ENCODE data around the gene PCLO. TPM values are rescaled to one million over a fixed set of nuclear protein-coding genes. Genes with fewer than 3 reads are reported as not detected.

The PCLO gene
- total and polyA plus RNA-seq, 9 donors = 0.31 to 3.6 (median 1.4) TPM

- no peaks in the 10 kb centered on the region for H3K4me1 ChIP-seq (ENCODE audit: insufficient read depth)
- intact Hi-C loops (cut with DNase I) = no loop called here
- H3K9me3 ChIP-seq = no peaks in the 10 kb centered on the region
- H3K27ac ChIP-seq = no peak overlapping the region
- no peaks in the 10 kb centered on the region for H3K36me3 ChIP-seq
- DNase-seq = no peak
- TF ChIP-seq EP300 (IDR thresholded peaks at IDR 0.05) (no peak), CTCF (IDR thresholded peaks at IDR 0.05) (no peak), POLR2A (IDR thresholded peaks at IDR 0.05) (no peak)
- WGBS, 3 donors = 93 to 96% (median 93%) methylated on average over 2 of the region's 2 CpGs
- no peaks in the 10 kb centered on the region for H3K27me3 ChIP-seq
- no peak overlapping the region for H3K4me3 ChIP-seq
Measured at GRCh38 chr7:83204715-83205114, 42.0 kb upstream of the PCLO start.

- TF ChIP-seq POLR2A (IDR thresholded peaks at IDR 0.05) (no peak), CTCF (IDR thresholded peaks at IDR 0.05) (no peak), EP300 (IDR thresholded peaks at IDR 0.05) (no peak)
- no peaks in the 10 kb centered on the region for H3K9me3 ChIP-seq
- 89 to 100% (median 98%) methylated on average over 1 of the region's 1 CpG for WGBS, 3 donors
- H3K27me3 ChIP-seq = no peaks in the 10 kb centered on the region
- intact Hi-C loops (cut with DNase I) = no loop called here
- no peak for DNase-seq
- no peak overlapping the region for H3K4me3 ChIP-seq
- H3K4me1 ChIP-seq (ENCODE audit: insufficient read depth) = no peaks in the 10 kb centered on the region
- H3K36me3 ChIP-seq = no peaks in the 10 kb centered on the region
- H3K27ac ChIP-seq = no peak overlapping the region
Measured at GRCh38 chr7:83201355-83201754, 38.7 kb upstream of the PCLO start.

- Histone ChIP-seq H3K27me3 (no peaks in the 10 kb centered on the region), H3K9me3 (no peaks in the 10 kb centered on the region), H3K27ac (no peak overlapping the region), H3K36me3 (no peaks in the 10 kb centered on the region), H3K4me3 (no peak overlapping the region), H3K4me1 (ENCODE audit: insufficient read depth) (no peaks in the 10 kb centered on the region)
- intact Hi-C loops (cut with DNase I) = no loop called here
- TF ChIP-seq EP300 (IDR thresholded peaks at IDR 0.05) = no peak
- TF ChIP-seq POLR2A (IDR thresholded peaks at IDR 0.05) = no peak
- no peak for TF ChIP-seq CTCF (IDR thresholded peaks at IDR 0.05)
- DNase-seq = no peak
Measured at GRCh38 chr7:83190659-83191389, 28.1 kb upstream of the PCLO start.

- H3K36me3 ChIP-seq = no peaks in the 10 kb centered on the region
- 5 to 26% (median 7%) methylated on average over 1 of the region's 1 CpG for WGBS, 3 donors
- intact Hi-C loops (cut with DNase I) = no loop called here
- DNase-seq = no peak
- no peak overlapping the region for H3K27ac ChIP-seq
- TF ChIP-seq EP300 (IDR thresholded peaks at IDR 0.05) = no peak
- no peak for TF ChIP-seq CTCF (IDR thresholded peaks at IDR 0.05)
- TF ChIP-seq POLR2A (IDR thresholded peaks at IDR 0.05) = no peak
- H3K9me3 ChIP-seq = no peaks in the 10 kb centered on the region
- no peaks in the 10 kb centered on the region for H3K27me3 ChIP-seq
- H3K4me1 ChIP-seq (ENCODE audit: insufficient read depth) = no peaks in the 10 kb centered on the region
- H3K4me3 ChIP-seq = no peak overlapping the region
Measured at GRCh38 chr7:83178796-83179195, 16.1 kb upstream of the PCLO start.
